DOHH2 (cell line): ENCODE results near the gene UBE2G2.

Source experiments
- EZH2phosphoT487 ChIP-seq: fragments of 200-600 bp; sonication (generic); IDR thresholded peaks from 2 replicates; pipeline ENCODE4 v1.6.1; 2017; ENCODE audit warnings: borderline replicate concordance, mild to moderate bottlenecking, antibody characterized with exemption, low read length, moderate library complexity, mixed read lengths
- TF ChIP-seq, protein P1 (sequence below): fragments of 200-600 bp; sonication (generic); IDR thresholded peaks from one replicate; pipeline ENCODE4 v1.5.1; 2014; ENCODE audit warnings: antibody characterized with exemption, mild to moderate bottlenecking, low read depth, low read length; ENCODE audit not compliant: poor library complexity, severe bottlenecking

DNA sequence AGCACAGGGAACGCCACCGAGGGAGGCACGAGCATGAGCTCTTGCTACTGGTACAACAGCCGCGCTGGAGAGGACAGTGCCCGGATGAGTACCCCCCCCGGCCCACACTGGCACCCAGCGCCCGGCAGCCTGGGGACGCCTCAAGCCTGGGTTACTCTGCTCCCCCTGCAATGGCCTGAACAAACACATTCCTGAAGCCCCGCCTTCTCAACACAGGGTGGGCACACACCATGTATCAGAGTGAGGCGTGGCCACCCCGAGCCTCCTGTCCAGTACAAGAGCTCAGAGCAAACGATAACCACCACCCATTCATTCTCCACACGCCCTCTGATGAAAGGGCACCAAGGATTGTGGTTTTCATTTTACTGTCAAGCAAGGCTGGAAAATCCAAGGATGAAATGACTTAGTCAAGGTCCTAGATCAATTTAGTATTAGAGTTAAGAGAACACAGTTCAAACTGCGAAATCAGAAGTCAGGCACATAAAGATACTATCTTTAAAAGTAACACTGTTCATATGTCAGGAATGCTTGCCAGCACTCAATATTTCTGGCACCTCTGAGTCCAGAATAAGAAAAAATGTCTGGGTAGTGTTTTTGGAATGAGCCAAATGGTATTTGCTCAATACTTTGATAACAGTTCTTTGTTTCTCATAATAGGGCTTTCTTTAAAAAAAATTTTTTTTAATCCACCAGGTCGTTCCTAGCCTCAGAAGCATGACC, 22.0 kb downstream of the UBE2G2 start:
- TF ChIP-seq, protein P1, sequence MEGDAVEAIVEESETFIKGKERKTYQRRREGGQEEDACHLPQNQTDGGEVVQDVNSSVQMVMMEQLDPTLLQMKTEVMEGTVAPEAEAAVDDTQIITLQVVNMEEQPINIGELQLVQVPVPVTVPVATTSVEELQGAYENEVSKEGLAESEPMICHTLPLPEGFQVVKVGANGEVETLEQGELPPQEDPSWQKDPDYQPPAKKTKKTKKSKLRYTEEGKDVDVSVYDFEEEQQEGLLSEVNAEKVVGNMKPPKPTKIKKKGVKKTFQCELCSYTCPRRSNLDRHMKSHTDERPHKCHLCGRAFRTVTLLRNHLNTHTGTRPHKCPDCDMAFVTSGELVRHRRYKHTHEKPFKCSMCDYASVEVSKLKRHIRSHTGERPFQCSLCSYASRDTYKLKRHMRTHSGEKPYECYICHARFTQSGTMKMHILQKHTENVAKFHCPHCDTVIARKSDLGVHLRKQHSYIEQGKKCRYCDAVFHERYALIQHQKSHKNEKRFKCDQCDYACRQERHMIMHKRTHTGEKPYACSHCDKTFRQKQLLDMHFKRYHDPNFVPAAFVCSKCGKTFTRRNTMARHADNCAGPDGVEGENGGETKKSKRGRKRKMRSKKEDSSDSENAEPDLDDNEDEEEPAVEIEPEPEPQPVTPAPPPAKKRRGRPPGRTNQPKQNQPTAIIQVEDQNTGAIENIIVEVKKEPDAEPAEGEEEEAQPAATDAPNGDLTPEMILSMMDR, result no peak
- no peak for TF ChIP-seq EZH2phosphoT487
